GM21447 (cell line): ENCODE results near the gene GTF3A.

Source experiments
- ATAC-seq: cut with Tn5 transposase; IDR thresholded peaks from one replicate; pipeline ENCODE4 v1.9.1; 2021; ENCODE audit not compliant: unreplicated experiment

The GTF3A gene

DNA sequence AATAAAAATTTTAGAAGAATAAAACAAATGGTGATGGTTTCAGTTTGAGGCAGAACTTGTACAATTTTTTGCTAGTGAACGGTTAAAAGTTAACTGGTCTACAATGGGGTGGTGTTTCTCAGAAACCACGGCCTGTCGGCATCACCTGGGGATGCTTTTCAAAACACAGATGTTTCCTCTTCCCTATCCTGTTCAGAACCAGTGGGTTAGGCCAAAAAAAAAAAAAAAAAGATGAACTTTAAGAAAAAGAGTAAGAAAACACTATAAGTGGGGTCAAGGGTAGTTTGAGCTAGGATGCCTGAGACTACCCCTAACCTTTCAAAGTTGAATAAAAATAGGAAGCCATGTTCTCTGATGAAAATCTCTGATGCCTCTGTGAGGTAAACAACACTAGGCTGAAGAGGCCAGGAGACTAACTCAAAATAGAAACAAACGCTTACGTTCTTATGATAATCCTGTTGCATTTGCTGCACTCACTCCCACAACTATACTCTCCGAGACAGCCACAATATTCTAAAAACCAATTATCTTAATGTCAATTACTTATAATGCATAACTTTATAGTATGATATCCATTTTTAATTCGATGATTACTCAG is 22.7 kb downstream of the GTF3A start:
- peak; percentile 37 for ATAC-seq

DNA sequence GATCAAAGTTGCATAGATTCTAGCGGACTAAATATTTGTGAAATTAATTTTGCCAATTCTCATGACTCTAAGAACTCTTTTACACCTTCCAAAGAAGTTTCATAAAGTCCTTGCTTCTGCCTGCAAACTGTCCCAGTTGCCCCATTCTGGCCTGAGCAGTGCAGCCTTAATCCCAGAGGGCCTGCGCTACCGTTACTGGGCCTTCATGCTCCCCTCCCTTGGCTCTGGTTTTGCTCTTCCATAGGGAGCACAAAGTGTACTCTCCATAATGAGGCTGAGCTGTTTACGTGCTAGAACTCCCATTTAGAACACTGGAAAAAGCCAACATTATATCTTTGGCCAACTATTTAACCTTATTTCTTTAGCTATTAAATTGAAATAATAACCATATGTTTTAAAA is 23.9 kb downstream of the GTF3A start:
- ATAC-seq, result no peak

DNA sequence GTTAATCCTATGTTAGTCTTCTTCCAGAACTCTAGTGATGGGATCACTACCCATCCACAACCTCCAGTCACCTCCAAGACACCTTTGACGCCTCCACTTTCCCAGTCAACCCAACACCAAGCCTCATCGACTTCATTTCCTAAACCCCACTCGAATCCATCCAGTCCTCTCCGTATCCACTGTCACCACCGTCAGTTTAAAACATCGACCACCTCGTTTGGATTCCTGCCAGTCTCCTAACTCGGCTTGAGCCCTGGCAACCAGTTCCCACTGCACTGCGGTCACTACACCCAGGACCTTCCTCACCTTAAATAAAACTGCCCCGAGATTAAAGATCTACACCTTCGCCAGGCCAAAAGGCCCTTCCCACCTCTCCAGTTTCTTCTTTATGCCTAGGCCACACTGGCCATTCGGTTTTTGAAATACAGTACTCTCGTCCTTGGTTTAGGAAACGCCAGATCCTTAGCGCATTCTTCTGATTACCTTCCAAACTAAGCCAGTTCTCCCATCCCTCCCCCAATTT is 24.7 kb downstream of the GTF3A start:
- ATAC-seq, result no peak

DNA sequence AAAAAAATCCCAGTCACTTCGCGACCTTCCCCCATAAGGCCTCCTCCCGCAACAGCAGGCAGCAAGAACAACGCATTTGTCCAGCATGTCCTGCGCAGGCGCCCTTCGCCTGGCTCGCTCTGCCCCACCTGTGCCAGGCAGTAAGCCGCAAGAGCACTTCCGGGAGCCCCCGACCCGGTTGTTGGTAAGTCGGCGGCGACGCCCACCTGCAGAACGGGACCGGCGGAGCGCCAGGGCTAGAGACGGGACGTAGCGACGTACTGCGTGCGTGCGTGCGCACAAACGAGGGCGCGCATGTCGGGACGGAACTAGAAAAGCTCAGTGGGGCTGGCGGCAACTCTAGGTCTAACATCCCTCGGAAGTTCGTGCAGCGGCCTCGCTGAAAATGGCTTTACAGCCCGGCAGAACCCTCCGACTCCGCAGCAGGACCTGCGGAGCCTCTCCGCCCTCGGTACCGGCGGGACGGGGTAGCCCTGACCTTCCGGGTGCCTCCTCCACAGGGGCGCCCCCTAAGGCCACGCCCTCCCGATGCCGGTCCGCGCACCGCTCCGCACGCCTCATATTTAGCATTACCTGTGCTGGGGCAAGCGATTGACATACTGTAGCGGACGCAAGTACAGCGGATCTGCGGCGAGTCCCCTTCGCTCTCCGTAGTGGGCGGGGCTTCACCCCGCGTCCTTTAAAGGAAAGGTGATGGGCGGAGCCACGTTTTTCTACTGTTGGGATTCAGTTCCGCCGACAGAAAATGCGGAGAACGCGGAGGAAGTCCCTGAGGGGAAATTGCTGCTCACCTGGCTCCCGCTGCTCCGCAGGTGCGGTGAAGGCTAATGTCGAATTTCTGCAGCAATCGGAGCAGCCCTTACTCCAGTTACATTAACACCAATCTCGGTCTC is 25.8 kb downstream of the GTF3A start, which contains the start of gene MTIF3:
Gene MTIF3 (minus strand): TSS at position 629 of the 893 bp plus-strand sequence. CDS start 10,116 bp downstream, outside the sequence.
- ATAC-seq, result peak; percentile 81

DNA sequence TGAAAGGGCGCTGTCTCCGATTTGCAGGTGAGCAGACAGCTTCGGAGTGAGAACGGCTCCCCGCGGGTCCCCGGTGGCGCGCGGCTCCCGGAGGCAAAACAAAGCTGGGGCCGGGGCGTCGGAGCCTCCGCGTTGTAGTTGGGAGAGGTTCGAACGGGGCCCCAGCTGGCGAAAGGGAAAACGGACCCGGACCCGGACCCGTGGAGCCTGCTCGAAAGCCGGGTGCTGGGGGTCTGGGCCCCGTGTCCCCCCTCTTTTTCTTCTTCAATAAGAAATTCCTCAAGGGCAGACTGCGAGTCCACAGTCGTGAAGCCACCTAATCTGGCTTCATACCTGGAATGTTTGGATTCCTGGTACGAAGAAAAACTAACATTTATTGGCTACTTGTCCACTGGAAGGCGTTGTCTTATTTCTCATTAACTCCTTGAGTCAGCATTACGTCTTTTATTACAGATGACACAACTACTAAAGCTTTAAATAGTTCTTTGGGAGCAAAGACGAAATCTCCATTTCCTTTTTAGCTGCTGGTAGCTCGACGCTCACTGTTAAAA is 26.6 kb downstream of the GTF3A start:
- ATAC-seq, result no peak

DNA sequence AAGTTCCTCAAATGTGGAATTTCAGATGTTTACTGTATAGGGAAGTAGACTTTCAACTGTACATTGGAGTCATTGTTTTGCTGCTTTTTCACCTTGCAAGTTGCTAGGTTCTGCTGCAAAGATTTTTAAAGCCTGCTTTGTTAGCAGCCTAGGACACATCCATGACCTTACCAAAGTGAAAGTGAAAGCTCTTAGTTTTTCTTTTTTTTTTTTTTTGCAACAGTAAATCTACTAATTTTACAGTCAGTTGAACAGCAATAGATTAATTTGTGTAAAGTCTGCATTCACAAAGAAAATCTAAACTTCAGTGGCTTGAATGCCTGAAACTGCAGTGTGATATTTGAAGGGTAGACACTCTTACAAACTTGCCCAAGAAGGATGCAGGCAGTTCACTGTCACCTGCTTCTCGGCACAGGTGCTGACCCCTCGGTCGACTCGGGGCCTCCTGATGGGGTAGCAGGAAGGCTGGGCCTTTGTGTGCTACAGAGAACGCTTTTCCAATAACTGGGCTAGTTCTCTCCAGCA is 31.0 kb downstream of the GTF3A start:
- ATAC-seq, result no peak

DNA sequence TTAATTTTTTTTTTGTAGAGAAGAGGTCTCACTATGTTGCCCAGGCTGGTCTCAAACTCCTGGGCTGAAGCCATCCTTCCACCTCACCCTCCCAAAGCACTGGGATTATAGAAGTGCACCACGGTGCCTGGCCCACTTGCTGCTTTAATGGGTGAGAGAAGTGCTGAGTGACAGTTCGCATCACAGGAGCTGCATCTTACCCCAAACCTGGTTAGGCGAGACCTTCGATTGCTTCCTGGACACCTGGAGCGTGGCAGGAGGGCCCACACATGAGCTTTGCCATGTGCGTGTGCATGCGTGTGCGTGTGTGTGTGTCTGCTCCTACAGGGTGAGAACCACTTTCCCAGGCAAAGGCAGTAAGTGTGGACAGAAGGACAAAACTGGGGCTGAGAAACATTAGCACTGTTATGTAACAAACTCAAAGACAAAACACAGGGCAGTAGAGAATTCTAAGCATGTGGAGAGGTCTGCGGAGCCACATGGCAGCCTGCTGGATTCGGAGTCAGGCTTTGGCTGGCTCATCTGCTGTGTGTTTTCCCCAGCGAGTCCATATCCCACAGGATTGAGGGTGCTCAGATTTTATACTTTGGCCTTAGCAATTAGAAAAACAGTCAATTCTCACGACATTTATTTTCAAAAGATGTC is 37.6 kb downstream of the GTF3A start:
- ATAC-seq, result no peak

DNA sequence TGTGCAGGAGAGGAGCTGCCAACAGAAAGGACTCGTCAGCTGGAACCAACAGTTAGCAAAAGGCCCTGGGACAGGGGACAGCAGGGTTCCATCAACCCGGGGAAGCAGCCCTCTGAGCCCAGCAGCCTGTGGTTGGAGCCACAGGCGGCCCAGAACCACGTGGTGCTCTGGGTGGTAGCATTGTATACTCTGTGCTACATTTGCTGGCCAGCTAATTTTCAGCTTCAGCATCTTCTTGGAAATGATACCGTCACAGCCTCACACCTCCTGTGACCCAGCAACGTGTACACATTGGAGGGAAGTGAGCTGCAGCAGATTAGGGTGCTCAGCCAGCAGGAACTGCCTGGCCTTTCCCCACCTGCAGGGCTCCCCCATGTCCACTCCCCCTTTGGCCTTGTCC is 39.1 kb downstream of the GTF3A start:
- ATAC-seq, result no peak

DNA sequence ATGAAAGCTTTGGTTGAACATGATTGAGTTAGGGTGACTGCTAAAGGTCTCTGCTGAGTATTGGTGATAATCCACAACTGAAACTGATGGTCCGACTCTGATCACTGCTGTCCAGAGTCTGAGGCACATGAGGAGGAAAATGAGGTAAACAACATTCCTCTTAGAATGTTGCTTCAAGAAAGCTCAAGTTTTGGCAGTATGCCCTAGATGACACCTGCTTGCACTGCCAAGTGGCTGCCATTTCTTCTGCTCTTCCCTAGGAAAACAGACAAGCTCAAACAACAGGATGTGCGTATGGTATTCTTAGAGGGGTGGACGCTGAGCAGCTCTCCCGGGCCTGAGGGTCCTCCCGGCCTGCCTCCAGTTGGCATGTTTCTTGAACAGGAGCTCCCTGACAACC is 41.2 kb downstream of the GTF3A start:
- ATAC-seq, result no peak

DNA sequence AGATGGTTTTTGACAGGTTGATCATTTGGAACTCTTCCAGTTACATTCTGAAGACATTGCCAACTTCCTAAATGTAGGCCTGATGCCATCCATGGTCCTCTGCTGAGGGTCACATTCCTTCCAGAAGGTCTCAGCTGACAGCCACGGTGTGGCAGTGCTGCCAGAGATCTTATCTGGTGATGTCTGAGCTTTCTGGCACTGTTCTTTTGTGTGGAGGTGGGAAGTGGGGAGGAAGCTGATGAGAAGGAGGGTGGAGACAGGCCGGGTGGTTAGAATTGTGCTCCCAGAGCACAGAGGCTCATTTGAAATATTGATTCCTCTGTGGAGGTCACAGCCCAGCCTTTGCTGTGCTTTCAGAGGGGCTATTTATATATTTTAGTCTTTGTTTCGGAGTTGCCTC is 42.1 kb downstream of the GTF3A start:
- ATAC-seq, result no peak

DNA sequence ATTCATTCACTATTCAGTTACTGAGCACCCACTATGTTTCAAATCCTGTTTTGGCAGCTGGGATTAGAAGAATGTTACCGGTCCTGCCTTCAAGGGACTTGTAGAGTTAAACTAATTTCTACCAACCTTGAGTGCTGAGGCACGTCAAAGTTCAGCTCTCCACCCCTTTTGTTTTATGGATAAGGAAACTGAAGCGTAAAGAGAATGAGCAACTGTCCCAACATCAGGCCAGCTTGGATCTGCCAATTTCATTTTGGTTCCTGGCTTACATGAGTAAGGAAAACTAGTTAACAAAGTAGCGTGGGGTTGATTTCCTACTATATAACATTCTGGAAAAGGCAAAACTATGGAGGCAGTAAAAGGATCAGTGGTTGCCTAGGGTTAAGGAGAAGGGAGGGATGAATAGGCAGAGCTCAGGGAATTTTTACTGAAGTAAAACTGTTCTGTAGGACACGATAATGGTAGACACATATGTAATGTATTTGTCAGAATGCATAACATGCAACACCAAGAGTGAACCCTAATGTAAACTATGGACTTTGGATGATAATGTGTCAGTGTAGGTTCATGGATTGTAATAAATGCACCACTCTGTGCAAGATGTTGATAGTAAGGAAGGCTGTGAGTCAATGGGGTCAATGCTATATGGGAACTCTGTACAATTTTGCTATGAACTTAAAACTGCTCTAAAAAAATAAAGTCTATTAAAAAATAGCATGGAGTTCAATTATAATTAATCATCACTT is 45.8 kb downstream of the GTF3A start:
- ATAC-seq, result no peak

DNA sequence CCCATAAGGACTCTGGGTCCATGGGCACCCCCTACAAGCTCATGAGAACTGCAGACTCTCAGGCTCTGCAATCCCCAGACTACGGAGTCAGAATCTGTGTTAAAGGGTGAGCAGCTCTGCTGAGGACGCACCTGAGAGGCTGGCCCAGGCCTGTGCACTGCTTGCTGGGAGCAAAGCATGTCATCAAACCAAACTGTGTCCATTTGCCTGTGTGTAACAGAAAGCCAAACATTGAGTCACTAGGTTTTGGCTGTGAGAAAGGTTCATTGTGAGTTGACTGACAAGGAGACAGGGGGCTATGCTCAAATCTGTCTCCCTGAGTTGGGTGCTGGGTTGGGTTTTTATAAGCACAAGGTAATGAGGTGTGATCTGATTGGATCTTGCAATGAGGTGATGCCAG is 48.0 kb downstream of the GTF3A start:
- ATAC-seq, result no peak

DNA sequence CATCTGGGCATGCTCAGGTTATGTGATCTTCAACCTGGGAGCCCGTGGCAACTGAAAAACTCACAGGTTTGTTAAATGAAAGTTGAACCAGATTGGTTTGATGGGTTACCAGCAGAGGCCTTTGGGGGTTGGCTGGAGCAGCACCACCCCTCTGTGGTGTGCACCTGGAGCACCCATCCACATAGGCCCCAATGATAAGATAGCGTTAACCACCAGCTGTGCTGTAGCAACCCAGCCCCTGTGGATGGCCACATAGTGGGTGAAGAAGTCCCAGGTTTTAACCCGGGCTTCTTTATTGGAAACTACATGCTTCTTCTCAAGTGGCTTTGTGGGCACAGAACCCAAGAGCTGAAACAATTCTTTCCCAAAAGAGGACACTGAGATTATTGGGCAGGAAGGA is 48.5 kb downstream of the GTF3A start:
- ATAC-seq, result no peak

DNA sequence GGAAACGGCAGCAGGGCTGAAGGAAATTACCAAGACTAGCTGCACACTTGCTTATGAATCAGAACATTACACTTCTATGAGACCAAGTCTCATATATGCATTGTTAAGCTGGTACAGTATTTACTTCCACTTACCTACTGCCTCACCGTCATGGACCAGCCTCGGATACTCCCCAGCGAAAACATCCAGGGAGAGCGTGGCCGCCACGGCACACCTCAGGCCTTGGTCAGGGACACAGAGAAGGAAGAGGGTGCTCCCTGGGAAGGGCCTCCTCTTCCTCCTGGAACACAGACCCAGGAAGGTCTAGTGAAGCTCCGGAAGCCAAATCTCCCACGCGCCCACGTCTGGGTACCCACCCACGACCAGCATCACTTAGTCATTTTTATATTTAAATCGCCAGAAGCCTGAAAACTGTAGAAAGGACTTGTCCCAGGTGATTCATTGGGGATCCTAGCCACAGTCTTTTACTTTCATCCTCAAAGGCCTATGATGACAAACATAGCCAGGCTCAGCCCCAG is 50.4 kb downstream of the GTF3A start:
- no peak for ATAC-seq

DNA sequence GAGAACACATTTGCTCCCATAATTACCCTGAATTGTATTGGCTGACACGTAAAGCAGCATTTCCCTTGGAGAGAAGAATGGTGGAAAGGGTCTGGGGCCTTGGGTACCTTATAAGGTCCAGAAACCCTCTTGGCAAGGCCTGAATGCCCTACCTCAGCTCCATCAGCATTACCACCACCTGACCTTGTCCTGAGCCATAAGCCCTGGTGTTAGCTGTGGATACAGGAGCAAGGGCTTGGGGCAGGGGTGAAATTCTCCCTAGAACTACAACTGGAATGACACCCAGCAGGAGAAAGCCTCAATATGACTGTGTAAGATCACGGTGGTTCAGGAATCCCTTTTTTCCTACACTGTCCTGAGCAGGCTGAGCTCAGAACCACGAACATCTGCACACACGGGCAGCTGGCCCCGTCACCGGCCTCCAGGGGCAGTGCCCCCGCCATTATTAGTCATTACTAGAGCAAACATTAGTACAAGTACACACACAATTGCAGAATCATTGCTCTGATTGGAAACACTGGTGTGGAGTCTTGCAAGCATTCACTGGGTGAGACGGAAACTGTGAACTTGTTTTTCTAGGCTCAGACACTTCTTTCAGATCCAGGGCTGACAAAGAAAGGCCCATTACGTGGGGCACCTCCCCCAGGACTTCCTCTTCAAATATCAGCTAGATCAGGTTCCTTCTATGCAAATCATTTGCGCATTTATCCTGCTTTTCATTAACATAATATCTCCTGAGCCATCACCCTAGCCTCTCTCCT is 52.7 kb downstream of the GTF3A start:
- no peak for ATAC-seq

DNA sequence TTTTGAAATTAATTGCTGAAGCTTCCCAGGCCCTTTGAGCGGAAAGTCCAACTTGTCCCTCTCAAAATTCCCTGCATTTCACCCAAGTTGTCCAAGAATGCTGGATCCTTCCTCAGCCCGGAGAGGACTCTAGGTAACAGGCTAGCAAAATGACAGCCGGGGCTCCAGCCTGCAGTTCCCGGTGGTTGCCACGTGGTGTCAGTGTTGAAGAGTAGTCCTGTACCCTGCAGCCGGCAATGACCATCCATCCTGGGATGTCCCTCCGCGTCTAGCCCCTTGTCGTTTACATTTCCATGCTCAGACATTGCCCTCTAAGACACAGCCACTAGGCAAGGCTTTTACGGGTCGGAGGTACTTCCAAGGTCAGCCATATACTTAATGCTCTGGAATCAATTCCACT is 57.3 kb downstream of the GTF3A start:
- ATAC-seq, result no peak

DNA sequence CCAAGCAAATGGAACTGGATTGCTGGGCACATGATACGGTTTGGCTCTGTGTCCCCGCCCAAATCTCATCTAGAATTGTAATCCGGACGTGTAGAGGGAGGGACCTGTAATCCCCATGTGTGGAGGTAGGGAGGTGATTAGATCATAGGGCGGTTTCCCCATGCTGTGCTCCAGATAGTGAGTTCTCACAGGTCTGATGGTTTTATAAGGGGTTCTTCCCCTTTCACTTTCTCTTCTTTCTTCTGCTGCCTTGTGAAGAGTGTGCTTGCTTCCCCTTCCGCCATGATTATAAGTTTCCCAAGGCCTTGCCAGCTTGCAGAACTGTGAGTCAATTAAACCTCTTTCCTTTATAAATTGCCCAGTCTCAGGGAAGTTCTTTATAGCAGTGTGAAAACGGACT is 58.6 kb downstream of the GTF3A start:
- peak; percentile 93 for ATAC-seq

DNA sequence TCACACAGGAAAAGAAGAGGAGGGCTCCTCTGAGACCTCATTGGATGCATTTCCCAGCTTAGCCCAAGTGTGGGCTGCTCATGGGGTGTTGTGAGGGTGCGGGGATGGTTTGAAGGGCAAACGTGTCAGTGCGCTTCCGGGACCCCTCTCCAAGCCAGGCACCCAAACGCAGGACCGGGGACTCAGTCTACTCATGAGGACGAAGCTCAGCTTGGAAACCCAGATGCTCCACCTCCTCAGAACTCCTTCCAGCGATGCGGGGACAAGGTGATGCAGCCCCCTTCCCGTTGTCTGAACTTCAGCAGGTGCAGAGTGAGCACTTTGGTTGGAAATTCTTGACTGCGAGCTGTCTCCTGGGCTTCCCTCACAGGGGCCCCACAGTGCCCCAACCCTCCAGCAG is 59.0 kb downstream of the GTF3A start:
- no peak for ATAC-seq
